ENCODE data around the gene RHOBTB3. TPM values are rescaled to one million over a fixed set of nuclear protein-coding genes. Genes with fewer than 3 reads are reported as not detected.

RHOBTB3 gene
- total RNA-seq, 1 donor from 2014 or later: 73.8 TPM

GRCh38 chr5:95727764-95728191 lies 3.4 kb upstream of the RHOBTB3 start:
- H3K27me3 Mint-ChIP-seq (ENCODE audit: low read depth, unreplicated experiment): no peaks in the 10 kb centered on the region
- peaks cover 1% of the 10 kb centered on the region for H3K9me3 Mint-ChIP-seq (ENCODE audit: unreplicated experiment)
- no peaks in the 10 kb centered on the region for H3K9me3 ChIP-seq (ENCODE audit: insufficient read depth, low read depth, low read length)
- H3K4me2 ChIP-seq (ENCODE audit: low read length): no peak overlapping the region
- H2AFZ ChIP-seq (ENCODE audit: low read depth, low read length): no peak overlapping the region
- H3K4me1 ChIP-seq (ENCODE audit: insufficient read depth, low read length): peaks cover 45% of the 10 kb centered on the region
- no peak overlapping the region for H3K4me3 ChIP-seq (ENCODE audit: insufficient read depth, low read depth, low read length)
- H3K36me3 Mint-ChIP-seq (ENCODE audit: low read depth, unreplicated experiment): peaks cover 4% of the 10 kb centered on the region
- H3K9ac ChIP-seq (ENCODE audit: low read length): no peak overlapping the region
- DNase-seq (ENCODE audit: low read depth) (peak; percentile 82), FAIRE-seq (no peak)
- H4K20me1 ChIP-seq (ENCODE audit: insufficient read depth, low read length): no peaks in the 10 kb centered on the region
- no peaks in the 10 kb centered on the region for H3K27me3 ChIP-seq (ENCODE audit: insufficient read depth, low read length)
- H3K36me3 ChIP-seq (ENCODE audit: insufficient read depth, low read length): no peaks in the 10 kb centered on the region
- H3K27ac ChIP-seq (ENCODE audit: low read depth, low read length): peak overlapping the region; percentile 24
- peaks cover 17% of the 10 kb centered on the region for H3K79me2 ChIP-seq (ENCODE audit: insufficient read depth, low read length)
- no peak overlapping the region for H3K27ac Mint-ChIP-seq (ENCODE audit: unreplicated experiment)
- no peak for TF ChIP-seq EZH2 (IDR thresholded peaks at IDR 0.05; ENCODE audit: insufficient read depth, low read length)
- no peak for TF ChIP-seq CTCF (IDR thresholded peaks at IDR 0.05; ENCODE audit: insufficient read depth, low read depth, low read length)
- peaks cover 45% of the 10 kb centered on the region for H3K4me1 Mint-ChIP-seq (ENCODE audit: low read depth, unreplicated experiment)
- H3K4me3 Mint-ChIP-seq (ENCODE audit: unreplicated experiment): no peak overlapping the region

GRCh38 chr5:95728494-95729114 lies 2.5 kb upstream of the RHOBTB3 start:
- Histone ChIP-seq H3K27ac (ENCODE audit: low read depth, low read length) (peak overlapping the region; percentile 24), H3K79me2 (ENCODE audit: insufficient read depth, low read length) (peaks cover 26% of the 10 kb centered on the region), H3K4me2 (ENCODE audit: low read length) (no peak overlapping the region), H3K36me3 (ENCODE audit: insufficient read depth, low read length) (peaks cover 1% of the 10 kb centered on the region), H2AFZ (ENCODE audit: low read depth, low read length) (no peak overlapping the region), H3K9me3 (ENCODE audit: insufficient read depth, low read depth, low read length) (no peaks in the 10 kb centered on the region), H3K4me3 (ENCODE audit: insufficient read depth, low read depth, low read length) (no peak overlapping the region), H3K27me3 (ENCODE audit: insufficient read depth, low read length) (no peaks in the 10 kb centered on the region), H3K4me1 (ENCODE audit: insufficient read depth, low read length) (peaks cover 40% of the 10 kb centered on the region), H4K20me1 (ENCODE audit: insufficient read depth, low read length) (peaks cover under 1% of the 10 kb centered on the region), H3K9ac (ENCODE audit: low read length) (no peak overlapping the region)
- DNase-seq (ENCODE audit: low read depth): peak; percentile 55
- peaks cover 1% of the 10 kb centered on the region for H3K9me3 Mint-ChIP-seq (ENCODE audit: unreplicated experiment)
- peaks cover 39% of the 10 kb centered on the region for H3K4me1 Mint-ChIP-seq (ENCODE audit: low read depth, unreplicated experiment)
- peak overlapping the region; percentile 2 for H3K27ac Mint-ChIP-seq (ENCODE audit: unreplicated experiment)
- H3K27me3 Mint-ChIP-seq (ENCODE audit: low read depth, unreplicated experiment): no peaks in the 10 kb centered on the region
- TF ChIP-seq CTCF (IDR thresholded peaks at IDR 0.05; ENCODE audit: insufficient read depth, low read depth, low read length) (no peak), EZH2 (IDR thresholded peaks at IDR 0.05; ENCODE audit: insufficient read depth, low read length) (no peak)
- H3K36me3 Mint-ChIP-seq (ENCODE audit: low read depth, unreplicated experiment): peaks cover 4% of the 10 kb centered on the region
- no peak for FAIRE-seq
- peak overlapping the region; percentile 43 for H3K4me3 Mint-ChIP-seq (ENCODE audit: unreplicated experiment)

Data from astrocyte (in vitro differentiated cells and primary cell).